ENCODE results near the gene PET117.
"Not testable (repeated sequence)": the region's sequence is repeated elsewhere in the genome, so short reads cannot be mapped to it uniquely, and the experiment has no call there.

The PET117 gene

GRCh38 chr20:18174906-18175683 lies 37.4 kb downstream of the PET117 start:
- in situ Hi-C loops (cut with HindIII; ENCODE audit: low pct_unique_long_range_greater_than_20kb, low sequenced_read_pairs): no loop called here
- DNase-seq (ENCODE audit: low read depth in 1 of 2, low spot score in 1 of 2): no peak
- no peak for TF ChIP-seq JUND (IDR thresholded peaks at IDR 0.05; ENCODE audit: low read depth)

DNA sequence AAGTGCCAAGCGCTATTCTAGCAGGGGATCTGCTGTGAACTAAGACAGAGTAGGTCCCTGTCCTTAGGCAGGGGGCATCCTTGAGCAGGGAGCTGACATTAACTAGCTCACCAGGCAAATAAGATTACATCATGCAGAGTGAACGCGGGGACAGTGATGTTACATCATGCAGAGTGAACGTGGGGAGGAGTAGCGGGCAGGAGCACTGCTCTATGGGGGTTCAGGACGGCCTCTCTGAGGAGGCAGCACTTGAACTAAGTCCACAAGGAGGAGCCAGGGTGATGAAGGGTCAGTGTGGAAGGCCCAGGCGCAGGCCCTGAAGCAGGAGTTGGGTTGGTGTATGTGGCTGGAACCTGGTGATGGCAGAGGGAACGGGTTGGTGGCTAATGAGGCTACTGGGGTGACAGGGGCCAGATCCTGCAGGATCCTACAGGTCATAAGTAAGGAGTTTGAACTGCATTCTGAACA lies 38.7 kb downstream of the PET117 start:
- in situ Hi-C loops (cut with HindIII; ENCODE audit: low pct_unique_long_range_greater_than_20kb, low sequenced_read_pairs): no loop called here
- no peak for DNase-seq (ENCODE audit: low read depth in 1 of 2, low spot score in 1 of 2)
- no peak for TF ChIP-seq JUND (IDR thresholded peaks at IDR 0.05; ENCODE audit: low read depth)

DNA sequence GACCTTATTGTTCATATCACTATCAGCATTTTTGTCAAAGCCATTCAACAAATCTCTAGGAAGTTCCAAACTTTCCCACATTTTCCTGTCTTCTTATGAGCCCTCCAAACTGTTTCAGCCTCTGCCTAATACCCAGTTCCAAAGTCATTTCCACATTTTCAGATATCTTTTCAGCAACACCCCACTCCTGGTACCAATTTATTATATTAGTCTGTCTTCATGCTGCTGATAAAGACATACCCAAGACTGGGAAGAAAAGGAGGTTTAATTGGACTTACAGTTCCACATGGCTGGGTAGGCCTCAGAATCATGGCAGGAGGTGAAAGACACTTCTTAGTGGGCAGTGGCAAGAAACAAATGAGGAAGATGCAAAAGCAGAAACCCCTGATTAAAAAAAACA lies 42.7 kb downstream of the PET117 start:
- DNase-seq (ENCODE audit: low read depth in 1 of 2, low spot score in 1 of 2); in situ Hi-C loops (cut with HindIII; ENCODE audit: low pct_unique_long_range_greater_than_20kb, low sequenced_read_pairs): not testable (repeated sequence)

DNA sequence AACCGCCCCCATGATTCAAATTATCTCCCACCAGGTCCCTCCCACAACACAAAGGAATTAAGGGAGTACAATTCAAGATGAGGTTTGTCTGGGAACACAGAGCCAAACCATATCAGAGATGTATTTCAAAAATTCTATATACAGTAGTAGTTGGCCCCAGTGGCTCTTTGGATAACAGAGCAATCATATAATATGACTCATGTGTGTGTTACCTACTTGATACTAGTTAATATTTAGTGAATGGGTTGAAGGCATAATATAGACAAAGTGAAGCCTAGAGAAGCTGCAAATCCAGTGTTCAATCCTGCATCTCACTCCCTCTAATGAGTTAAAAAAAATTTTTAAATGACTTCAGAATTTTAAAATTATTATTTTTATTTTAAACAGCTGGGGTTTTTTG lies 43.2 kb downstream of the PET117 start:
- DNase-seq (ENCODE audit: low read depth in 1 of 2, low spot score in 1 of 2): no peak
- in situ Hi-C loops (cut with HindIII; ENCODE audit: low pct_unique_long_range_greater_than_20kb, low sequenced_read_pairs): no loop called here
- TF ChIP-seq JUND (IDR thresholded peaks at IDR 0.05; ENCODE audit: low read depth): no peak

DNA sequence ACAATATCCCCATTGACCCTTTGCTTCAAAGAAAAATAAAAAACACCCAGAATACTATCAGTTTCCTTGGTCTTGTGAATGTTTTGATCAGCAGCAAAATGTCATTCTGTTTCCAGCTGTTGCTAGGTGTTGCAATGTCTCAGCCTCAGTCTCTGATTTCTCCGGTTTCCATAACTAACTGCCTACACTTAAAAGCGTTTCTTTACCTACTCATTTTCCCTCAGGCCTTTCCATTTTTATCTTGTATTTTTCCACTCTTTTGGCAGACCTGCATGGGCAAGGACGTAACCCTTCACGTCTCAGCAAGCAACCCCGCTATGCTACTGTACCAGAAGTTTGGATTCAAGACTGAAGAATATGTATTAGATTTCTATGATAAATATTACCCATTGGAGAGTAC lies 49.4 kb downstream of the PET117 start:
- TF ChIP-seq JUND (IDR thresholded peaks at IDR 0.05; ENCODE audit: low read depth): no peak
- DNase-seq (ENCODE audit: low read depth in 1 of 2, low spot score in 1 of 2): no peak
- in situ Hi-C loops (cut with HindIII; ENCODE audit: low pct_unique_long_range_greater_than_20kb, low sequenced_read_pairs): no loop called here

DNA sequence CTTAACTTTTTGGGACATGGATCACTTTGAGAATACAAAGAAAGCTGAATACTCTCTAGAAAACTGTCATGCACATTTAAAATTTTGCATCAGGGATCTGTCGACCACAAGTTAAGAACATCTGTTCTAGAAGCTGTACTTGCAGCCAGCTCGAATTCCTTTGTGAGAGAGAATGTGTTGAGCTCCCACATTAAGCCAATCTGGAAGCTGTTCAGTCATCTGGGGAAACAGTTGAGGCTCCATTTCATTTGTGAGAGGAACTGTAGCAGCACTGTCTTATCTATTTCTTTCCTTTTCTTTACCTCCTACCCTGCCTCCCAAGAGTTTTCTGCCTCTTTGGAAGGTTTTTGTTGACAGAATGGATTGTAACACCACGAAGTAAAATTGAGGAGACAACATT lies 50.8 kb downstream of the PET117 start:
- in situ Hi-C loops (cut with HindIII; ENCODE audit: low pct_unique_long_range_greater_than_20kb, low sequenced_read_pairs): no loop called here
- no peak for TF ChIP-seq JUND (IDR thresholded peaks at IDR 0.05; ENCODE audit: low read depth)
- no peak for DNase-seq (ENCODE audit: low read depth in 1 of 2, low spot score in 1 of 2)

- in situ Hi-C loops (cut with HindIII; ENCODE audit: low pct_unique_long_range_greater_than_20kb, low sequenced_read_pairs): no loop called here
- no peak for TF ChIP-seq JUND (IDR thresholded peaks at IDR 0.05; ENCODE audit: low read depth)
- DNase-seq (ENCODE audit: low read depth in 1 of 2, low spot score in 1 of 2): no peak
These were observed 52.9 kb downstream of the PET117 start for GRCh38 chr20:18190338-18191233.

- DNase-seq (ENCODE audit: low read depth in 1 of 2, low spot score in 1 of 2): no peak
- in situ Hi-C loops (cut with HindIII; ENCODE audit: low pct_unique_long_range_greater_than_20kb, low sequenced_read_pairs): no loop called here
- TF ChIP-seq JUND (IDR thresholded peaks at IDR 0.05; ENCODE audit: low read depth): no peak
These were observed 53.6 kb downstream of the PET117 start for GRCh38 chr20:18191306-18191705.

Measured in T47D (cell line).